ENCODE data around the gene C4orf17. TPM values are rescaled to one million over a fixed set of nuclear protein-coding genes. Genes with fewer than 3 reads are reported as not detected.
"Not testable (repeated sequence)": the region's sequence is repeated elsewhere in the genome, so short reads cannot be mapped to it uniquely, and the experiment has no call there.

C4orf17 gene
- total RNA-seq, 1 donor from 2014 or later: not detected

DNA sequence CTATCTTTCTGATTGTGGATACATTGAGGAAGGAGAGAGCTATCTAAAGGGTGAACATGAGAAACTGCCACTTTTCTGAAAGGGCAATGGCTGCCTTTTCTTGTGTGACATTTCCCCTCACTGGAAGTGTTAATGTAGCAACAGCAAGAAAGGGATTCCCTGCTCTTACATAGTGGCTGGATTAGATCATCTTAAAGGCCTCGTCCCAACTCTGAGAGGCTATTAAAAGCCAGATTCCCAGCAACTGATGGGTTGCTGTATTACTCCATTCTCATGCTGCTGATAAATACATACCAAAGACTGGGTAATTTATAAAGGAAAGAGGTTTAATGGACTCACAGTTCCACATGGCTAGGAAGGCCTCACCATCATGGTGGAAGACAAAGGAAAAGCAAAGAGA lies 41.9 kb upstream of the C4orf17 start:
- no peak overlapping the region for H3K27ac Mint-ChIP-seq
- H3K27me3 Mint-ChIP-seq: peaks cover 5% of the 10 kb centered on the region

DNA sequence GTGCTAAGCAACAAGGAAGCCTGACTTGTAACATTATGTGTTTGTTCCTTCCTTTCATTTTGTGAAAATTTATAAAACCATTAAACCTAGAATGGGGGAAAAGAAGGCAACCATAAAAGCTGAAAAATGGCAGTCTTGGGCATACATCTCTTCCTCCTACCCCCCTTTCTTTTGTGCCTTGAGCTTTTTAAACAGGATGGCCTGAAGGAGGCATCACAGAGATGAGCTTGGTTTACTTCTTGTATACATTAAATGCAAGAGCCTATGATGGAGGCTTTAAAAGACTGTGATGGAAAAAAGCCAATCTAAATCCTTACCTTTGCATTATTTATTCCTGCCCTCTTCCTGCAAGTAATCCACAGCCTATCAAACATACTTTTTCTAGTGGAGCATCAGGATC lies 39.5 kb upstream of the C4orf17 start:
- H3K9me3 Mint-ChIP-seq: peaks cover 4% of the 10 kb centered on the region
- DNase-seq (ENCODE audit: extremely low spot score, unreplicated experiment): no peak
- TF ChIP-seq, protein P1, sequence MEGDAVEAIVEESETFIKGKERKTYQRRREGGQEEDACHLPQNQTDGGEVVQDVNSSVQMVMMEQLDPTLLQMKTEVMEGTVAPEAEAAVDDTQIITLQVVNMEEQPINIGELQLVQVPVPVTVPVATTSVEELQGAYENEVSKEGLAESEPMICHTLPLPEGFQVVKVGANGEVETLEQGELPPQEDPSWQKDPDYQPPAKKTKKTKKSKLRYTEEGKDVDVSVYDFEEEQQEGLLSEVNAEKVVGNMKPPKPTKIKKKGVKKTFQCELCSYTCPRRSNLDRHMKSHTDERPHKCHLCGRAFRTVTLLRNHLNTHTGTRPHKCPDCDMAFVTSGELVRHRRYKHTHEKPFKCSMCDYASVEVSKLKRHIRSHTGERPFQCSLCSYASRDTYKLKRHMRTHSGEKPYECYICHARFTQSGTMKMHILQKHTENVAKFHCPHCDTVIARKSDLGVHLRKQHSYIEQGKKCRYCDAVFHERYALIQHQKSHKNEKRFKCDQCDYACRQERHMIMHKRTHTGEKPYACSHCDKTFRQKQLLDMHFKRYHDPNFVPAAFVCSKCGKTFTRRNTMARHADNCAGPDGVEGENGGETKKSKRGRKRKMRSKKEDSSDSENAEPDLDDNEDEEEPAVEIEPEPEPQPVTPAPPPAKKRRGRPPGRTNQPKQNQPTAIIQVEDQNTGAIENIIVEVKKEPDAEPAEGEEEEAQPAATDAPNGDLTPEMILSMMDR (conservative IDR thresholded peaks at IDR 0.05): no peak
- no peaks in the 10 kb centered on the region for H3K4me1 Mint-ChIP-seq (ENCODE audit: unreplicated experiment)
- no peaks in the 10 kb centered on the region for H3K36me3 Mint-ChIP-seq
- no peak overlapping the region for H3K27ac Mint-ChIP-seq
- no peak overlapping the region for H3K4me3 Mint-ChIP-seq
- no peaks in the 10 kb centered on the region for H3K27me3 Mint-ChIP-seq

More for the DNA sequence above, 41.9 kb upstream of the C4orf17 start:
- H3K36me3 Mint-ChIP-seq: no peaks in the 10 kb centered on the region
- DNase-seq (ENCODE audit: extremely low spot score, unreplicated experiment): no peak
- TF ChIP-seq, protein P1 (conservative IDR thresholded peaks at IDR 0.05): no peak
- H3K4me1 Mint-ChIP-seq (ENCODE audit: unreplicated experiment): no peaks in the 10 kb centered on the region
- no peaks in the 10 kb centered on the region for H3K9me3 Mint-ChIP-seq
- H3K4me3 Mint-ChIP-seq: no peak overlapping the region

DNA sequence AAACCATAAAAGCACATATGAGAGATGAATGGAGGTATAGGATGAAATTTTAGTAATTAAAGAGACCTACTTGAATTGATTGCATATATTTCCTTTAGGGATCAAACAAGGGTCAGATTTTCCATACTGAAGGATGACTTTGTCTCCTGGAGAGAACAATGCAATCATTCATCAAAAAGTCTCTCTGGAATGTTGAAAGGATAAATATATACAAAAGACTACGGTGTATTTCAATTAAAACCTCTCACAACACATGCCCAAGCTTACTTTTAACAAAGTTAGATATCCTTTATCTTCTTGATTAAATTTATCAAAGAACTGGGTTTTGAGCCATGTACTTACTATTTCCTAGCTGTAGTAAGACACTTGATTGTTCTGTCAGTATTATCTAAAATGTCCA lies 38.9 kb upstream of the C4orf17 start:
- DNase-seq (ENCODE audit: extremely low spot score, unreplicated experiment): no peak
- Mint-ChIP-seq H3K27ac (no peak overlapping the region), H3K4me1 (ENCODE audit: unreplicated experiment) (no peaks in the 10 kb centered on the region), H3K36me3 (no peaks in the 10 kb centered on the region), H3K9me3 (peaks cover 4% of the 10 kb centered on the region), H3K27me3 (no peaks in the 10 kb centered on the region), H3K4me3 (no peak overlapping the region)
- TF ChIP-seq, protein P1 (conservative IDR thresholded peaks at IDR 0.05): no peak

DNA sequence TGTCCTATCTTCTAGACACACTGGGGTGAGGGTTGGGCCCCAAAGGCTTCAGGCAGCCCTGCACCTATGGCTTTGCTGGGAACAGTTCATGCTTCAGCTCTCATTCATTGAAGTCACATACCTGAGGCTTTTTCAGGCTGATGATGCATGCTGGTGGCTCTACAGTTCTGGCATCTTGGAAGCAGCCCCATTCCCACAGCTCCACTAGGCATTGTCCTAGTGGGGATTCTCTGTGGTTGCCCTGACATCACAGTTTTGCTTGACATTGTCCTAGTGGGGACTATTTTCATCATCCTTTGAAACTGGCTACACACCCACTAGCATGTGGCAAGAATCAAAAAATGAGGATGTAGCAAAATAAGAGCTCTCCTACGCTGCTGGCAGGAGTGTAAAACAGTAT lies 37.7 kb upstream of the C4orf17 start:
- H3K27me3 Mint-ChIP-seq: no peaks in the 10 kb centered on the region
- H3K9me3 Mint-ChIP-seq: peaks cover 4% of the 10 kb centered on the region
- TF ChIP-seq, protein P1 (conservative IDR thresholded peaks at IDR 0.05): no peak
- H3K4me1 Mint-ChIP-seq (ENCODE audit: unreplicated experiment): no peaks in the 10 kb centered on the region
- no peak overlapping the region for H3K4me3 Mint-ChIP-seq
- no peaks in the 10 kb centered on the region for H3K36me3 Mint-ChIP-seq
- DNase-seq (ENCODE audit: extremely low spot score, unreplicated experiment): no peak
- H3K27ac Mint-ChIP-seq: no peak overlapping the region

DNA sequence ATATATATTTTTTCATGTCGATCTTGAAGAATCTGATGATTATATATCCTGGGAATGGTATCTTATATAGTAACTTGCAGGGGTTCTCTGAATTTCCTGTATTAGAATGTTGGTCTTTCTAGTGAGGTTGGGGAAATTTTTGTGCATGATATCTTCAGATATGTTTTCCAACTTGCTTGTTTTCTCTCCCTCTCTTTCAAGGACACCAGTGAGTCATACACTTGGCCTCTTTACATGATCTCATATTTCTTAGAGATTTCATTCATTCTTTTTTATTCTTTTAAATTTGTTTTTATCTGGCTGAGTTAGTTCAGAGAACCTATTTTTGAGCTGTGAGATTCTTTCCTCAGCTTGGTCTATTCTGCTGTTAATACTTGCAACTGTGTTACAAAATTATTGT lies 27.2 kb upstream of the C4orf17 start:
- Mint-ChIP-seq H3K27ac (no peak overlapping the region), H3K9me3 (peaks cover 21% of the 10 kb centered on the region), H3K27me3 (no peaks in the 10 kb centered on the region), H3K4me3 (no peak overlapping the region), H3K4me1 (ENCODE audit: unreplicated experiment) (no peaks in the 10 kb centered on the region), H3K36me3 (no peaks in the 10 kb centered on the region)
- no peak for DNase-seq (ENCODE audit: extremely low spot score, unreplicated experiment)
- TF ChIP-seq, protein P1 (conservative IDR thresholded peaks at IDR 0.05): no peak

DNA sequence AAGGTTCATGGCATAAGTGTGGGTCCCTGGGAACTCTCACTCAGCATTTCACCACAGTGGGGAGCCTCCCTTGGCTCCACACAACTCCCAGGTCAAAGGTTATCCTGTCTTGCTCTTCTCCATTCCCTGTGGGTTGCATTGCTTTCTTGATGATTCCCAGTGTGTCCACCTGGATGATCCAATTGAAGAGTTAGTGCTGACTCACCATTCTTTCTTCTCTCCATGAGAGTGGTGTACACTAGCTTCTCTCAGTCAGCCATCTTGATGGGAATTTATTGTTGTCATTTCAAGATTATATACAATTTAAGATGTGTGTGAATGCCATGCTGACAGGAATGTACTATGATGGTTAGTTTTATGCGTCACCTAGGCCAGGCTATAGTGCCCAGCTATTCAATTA lies 25.6 kb upstream of the C4orf17 start:
- peaks cover 27% of the 10 kb centered on the region for H3K9me3 Mint-ChIP-seq
- no peaks in the 10 kb centered on the region for H3K4me1 Mint-ChIP-seq (ENCODE audit: unreplicated experiment)
- H3K36me3 Mint-ChIP-seq: no peaks in the 10 kb centered on the region
- H3K4me3 Mint-ChIP-seq: no peak overlapping the region
- no peak overlapping the region for H3K27ac Mint-ChIP-seq
- TF ChIP-seq, protein P1 (conservative IDR thresholded peaks at IDR 0.05): no peak
- H3K27me3 Mint-ChIP-seq: no peaks in the 10 kb centered on the region
- DNase-seq (ENCODE audit: extremely low spot score, unreplicated experiment): no peak

DNA sequence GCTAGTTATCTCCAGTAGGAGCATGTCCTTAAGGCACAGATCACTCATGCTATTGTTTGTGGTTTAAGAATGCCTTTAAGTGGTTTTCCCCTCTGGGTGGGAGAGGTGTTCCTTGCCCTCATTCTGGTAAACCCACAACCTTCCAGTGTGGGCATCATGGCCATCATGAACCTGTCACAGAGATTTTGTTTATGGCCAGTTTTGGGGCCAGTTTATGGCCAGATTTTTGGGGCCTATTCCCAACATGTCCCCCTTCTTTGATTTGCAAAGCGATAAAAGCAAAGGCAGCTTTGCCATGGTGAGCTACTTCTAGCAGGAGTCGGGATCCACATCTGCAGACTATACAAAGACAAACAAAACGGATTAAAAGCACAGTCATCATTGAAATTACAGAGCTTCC lies 24.2 kb upstream of the C4orf17 start:
- not testable (repeated sequence) for H3K27ac Mint-ChIP-seq; DNase-seq (ENCODE audit: extremely low spot score, unreplicated experiment); H3K4me1 Mint-ChIP-seq (ENCODE audit: unreplicated experiment); H3K4me3 Mint-ChIP-seq; H3K36me3 Mint-ChIP-seq; H3K27me3 Mint-ChIP-seq
- H3K9me3 Mint-ChIP-seq: peaks cover 27% of the 10 kb centered on the region
